Stimulated activated CD4-positive, alpha-beta T cell treated with anti-CD3 and anti-CD28 coated beads, Interleukin-12 subunit alpha, Interleukin-12 subunit beta, amount 100 ng/mL, for 24 hours (primary cell): ENCODE measurements around the gene SLC35G6.
"Not testable (repeated sequence)": the region's sequence is repeated elsewhere in the genome, so short reads cannot be mapped to it uniquely, and the experiment has no call there.

Experiments used
- DNase-seq, 2 experiments: peaks; one replicate each; pipeline ENCODE4 v3.0.0-alpha.2; 2020; ENCODE audit warnings: low read depth in 2 of 2

Gene SLC35G6

DNA sequence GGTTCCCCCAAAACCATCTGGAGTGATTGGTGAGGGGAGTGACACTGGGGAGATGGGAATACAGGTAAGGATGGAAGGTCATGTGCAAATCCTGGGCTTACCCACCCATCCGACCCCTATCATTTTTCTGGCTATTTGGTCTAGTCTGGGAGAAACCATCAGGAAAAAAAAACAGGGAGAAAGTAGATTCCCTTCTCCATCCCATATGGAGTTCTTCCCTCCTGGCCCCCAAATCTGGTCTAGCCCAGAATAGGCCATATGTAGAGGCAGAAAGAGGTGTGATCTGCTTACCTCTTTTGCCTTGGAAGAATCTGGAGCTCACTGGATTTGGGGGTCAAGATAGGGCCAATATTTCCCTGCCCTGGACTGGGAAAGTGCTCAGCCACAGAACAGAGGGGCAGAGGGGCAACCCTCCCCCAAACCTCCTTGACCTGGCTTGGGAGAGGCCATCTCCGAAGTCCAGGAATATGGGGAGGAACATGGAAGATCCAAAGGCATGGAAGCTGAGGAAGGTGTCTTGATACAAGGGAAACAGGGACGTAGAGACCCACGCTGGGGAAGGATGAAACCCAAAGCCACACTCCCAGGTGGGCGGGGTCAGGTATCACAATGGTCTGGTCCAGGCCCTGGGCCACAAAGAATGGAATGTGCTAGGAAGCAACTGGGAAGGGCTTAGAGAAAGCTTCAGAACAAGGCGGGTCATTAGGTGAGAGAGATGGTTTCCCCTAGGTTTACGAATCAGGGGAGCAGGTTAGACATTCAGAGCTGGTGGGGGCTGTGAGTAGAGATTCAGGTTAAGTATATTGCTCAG lies 20.2 kb upstream of the SLC35G6 start:
- no peak for DNase-seq

DNA sequence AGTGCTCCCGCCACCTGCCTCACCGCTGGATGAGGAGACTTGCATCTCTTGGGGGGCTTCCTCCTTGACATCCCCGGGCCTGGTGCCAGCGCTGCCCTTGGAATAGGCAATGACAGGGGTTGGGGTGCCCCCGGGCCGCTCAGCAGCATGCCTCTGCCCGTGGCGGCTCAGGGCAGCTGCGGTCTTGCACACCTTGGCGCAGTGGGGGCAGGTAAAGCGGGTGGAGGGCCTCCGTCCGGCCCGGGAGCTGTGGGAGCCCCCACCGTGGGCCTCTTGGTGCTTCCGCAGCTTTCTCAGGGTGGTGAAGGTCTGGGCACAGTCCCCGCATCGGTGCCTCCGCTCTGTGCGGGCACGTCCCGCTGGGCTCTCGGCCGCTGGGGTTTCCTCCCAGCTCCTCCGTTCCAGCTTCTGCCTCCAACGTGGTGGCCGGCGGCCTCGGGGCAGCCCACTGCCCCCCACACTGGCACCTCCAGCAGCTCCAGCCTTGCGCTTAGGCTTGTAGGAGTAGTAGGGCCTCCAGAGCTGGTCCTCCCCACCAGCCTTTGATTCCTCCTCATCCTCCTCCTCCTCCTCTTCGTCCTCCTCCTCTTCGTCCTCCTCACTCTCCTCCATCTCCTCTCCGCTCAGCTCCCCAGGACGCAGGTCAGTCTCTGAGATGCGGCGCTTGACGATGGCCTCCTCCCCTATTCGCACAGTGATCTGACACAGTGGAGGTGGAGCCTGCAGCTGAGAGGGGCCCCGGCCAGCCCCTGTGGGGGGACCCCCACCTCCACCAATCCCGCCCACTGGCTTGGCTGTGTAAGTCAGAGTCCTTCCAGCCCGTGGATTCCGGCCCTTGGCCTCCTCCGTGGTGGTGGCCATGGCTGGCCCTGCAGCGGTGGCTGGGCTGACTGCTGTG lies 18.5 kb upstream of the SLC35G6 start:
- no peak for DNase-seq

DNA sequence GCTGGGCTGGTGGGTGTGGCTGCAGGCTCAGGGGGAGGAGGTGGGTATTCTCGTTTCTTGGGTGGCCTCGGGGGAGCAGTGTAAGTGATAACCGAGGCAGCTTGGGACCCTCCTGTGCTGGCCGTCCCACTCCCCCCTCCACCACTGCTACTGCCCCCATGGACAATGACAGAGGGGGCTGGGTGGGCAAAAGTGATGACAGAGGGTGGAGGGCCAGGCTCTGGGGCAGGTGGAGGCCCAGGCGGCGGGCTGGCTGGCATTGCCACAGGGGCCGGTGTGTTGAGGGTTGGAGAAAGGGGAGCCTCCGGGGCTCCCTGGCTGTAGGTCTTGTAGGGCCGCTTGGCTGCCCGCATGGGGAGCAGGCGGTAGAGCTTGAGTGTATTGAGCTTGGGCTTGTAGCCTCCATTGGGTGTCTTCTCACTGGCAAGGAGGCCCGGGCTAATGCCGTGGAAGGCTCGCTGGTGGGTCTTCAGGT lies 17.8 kb upstream of the SLC35G6 start:
- no peak for DNase-seq

DNA sequence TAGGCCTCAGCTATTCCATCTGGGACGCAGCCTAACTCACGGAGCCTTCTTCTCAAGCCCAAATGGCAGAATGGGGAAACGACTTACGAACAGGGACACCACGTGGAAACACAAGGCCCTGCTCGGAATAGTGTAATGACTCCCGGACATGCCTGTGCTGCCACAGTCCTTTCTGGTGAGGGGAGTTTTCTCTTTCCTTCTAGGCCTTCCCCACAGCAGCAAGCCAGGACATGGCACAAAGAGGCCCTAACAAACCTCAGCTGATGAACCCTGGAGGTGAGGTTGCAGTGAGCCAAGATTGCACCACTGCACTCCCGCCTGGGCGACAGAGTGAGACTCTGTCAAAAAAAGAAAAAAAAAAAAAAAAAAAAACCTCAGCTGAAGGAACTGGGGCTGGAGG lies 17.2 kb upstream of the SLC35G6 start:
- DNase-seq: no peak

DNA sequence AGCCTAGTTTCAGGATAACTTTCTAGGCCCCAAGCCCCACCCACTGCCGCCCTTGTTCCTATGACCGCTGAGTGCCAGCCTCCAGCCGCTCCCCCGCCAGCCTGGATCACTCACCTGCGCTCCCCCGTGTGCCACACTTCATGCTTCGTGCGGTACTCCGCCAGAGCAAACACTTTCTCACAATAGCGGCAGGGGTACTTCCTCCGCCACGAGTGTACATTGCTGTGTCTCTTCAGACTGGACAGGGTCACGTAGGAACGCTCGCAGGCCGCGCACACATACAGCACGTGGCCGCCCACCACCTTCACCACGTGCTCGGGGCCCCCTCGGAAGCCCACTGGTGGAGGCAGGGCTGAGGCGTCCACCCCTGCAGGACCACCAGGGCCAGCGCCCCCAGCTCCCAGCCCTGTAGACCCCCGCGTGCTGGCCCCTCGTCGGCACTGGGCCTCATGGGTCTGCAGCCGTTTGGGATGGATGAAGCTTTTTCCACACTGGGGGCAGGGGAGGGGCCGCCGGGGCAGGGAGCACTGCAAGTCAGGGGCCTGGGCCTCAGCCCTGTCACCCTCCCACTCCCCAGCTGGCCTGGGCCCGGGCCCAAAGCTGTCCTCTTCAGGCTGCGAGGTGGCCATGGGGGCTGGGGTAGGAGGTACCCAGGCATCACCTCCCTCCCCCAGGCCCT lies 15.5 kb upstream of the SLC35G6 start:
- DNase-seq: no peak

DNA sequence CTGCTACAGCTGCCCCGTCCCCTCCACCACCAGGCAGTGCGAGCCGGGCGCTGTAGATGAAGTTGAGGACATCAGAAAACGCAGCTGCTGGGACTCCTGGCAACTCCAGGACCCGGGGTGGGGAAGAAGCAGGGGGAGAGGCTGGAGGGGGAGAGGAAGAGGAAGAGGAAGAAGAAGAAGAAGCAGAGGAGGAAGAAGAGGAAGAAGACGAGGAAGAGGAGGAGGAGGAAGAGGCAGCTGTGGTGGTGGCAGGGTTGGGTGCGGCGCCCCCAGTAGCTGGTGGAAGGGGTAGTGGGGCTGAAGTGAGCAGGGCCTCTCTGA lies 15.0 kb upstream of the SLC35G6 start:
- DNase-seq: no peak

DNA sequence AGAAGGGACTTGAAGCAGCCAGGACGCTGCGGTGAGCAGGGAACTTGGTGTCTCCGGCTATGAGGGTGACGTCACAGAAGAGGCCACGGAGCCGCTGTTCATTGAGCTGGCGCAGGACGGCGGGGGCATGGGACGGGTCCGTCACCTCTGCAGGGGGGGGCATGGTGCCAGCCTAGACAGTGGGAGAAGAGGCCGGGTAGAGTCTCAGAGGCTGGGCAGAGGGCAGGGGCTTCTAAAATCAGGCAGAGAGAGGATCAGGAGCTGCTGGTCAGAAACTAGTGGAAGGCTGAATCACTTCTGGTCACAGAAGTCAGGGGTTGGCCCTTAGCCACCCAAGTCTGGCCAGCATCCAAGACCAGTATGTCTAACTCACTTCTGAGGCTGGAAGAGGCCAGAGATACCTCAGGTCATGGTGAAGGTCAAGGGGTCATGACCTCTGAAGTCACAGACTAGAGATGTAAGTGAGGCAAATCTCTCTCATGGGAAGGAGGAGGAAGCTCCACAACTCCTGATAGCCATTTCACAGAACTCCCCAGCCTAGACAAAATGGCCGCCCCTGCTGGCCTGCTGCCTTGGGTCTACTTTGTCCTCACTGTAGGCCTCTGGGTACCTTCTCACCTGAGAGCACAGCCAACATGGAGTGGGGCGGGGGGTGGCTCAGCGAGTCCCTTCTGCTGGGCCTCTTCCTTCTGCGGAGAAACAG lies 14.5 kb upstream of the SLC35G6 start:
- DNase-seq: no peak

DNA sequence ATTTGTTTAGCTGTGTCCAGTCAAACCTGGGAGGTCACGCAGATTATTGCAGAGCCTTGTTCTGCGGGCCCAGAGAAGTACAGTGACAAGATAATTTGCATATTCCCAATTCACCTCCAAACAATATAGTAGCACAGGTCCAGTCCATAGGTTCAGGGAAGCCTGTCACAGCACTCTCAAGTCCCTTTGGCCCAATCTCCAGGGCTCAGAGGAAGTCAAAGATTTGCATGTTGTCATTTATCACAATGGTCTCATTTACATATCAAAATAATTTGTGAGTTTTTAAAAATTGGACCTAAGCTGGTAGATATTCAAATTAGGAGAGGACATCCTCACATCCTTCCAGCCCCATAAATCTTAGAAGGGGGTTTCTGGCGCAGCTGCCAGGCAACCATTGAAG lies 13.7 kb upstream of the SLC35G6 start:
- no peak for DNase-seq

DNA sequence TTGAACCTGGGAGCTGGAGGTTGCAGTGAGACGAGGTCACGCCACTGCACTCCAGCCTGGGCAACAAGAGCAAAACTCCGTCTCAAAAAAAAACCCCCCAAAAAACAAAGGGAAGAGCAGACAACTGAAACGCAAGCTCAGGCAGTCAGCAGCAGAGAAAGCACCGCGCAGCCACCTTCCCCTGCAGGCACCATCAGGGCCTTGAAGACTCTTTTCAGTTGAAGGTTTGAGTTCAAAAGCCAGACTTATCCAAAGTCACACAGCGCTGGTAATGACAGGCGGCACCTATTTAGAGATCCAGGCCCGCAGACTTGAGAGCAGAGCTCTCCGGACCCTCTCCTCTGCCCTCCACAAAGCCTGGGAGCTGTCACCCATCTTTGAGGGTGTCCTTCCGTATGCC lies 13.0 kb upstream of the SLC35G6 start:
- DNase-seq: no peak

DNA sequence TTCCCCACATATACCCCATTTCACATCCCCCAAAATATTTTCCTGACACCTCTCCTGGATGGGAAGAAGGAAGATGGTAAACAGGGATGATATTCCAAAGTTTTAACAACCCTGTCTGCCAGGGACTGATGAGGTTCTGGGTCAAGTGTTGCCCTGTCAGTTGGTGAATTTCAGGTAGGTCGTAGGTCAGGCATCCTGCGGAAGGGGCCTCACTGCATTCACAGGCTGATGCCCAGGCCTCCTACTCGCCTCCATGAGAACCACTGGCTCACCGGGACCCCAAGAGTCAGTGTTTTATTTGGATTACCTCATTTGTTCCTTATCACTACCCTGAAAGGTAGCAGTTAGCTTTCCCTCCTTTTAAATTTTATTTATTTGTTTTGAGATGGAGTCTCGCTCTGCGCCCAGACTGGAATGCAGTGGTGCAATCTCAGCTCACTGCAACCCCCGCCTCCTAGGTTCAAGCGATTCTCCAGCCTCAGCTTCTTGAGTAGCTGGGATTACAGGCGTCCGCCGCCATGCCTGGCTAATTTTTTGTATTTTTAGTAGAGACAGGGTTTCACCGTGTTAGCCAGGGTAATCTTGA lies 12.3 kb upstream of the SLC35G6 start:
- no peak for DNase-seq

DNA sequence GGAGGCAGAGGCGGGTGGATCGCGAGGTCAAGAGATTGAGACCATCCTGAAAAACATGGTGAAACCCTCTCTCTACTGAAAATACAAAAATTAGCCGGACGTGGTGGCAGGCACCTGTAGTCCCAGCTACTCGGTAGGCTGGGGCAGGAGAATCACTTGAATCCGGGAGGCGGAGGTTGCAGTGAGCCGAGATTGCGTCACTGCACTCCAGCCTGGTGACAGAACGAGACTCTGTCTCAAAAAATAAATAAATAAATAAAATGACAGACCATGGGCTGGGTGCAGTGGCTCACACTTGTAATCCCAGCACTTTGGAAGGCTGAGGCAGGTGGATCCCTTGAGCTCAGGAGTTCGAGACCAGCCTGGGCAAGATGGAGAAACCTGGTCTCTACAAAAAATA lies 11.4 kb upstream of the SLC35G6 start:
- not testable (repeated sequence) for DNase-seq

DNA sequence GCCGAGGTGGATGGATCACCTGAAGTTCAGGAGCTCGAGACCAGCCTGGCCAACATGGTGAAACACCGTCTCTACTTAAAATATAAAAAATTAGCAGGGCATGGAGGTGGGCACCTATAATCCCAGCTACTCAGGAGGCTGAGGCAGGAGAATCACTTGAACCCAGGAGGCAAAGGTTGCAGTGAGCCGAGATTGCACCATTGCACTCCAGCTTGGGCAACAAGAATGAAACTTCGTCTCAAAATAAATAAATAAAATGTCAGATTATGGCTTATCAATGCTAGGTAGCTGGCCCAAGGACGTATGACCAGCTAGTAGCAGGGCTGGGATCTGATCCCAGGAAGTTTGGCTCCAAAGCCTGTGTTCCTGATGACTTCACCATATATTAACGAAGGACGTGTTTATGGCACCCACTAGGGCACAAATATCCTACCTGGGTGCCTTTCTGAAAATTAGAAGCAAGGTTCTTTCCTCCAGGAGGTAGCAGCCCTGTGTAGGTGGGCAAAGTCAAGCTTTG lies 10.7 kb upstream of the SLC35G6 start:
- not testable (repeated sequence) for DNase-seq

DNA sequence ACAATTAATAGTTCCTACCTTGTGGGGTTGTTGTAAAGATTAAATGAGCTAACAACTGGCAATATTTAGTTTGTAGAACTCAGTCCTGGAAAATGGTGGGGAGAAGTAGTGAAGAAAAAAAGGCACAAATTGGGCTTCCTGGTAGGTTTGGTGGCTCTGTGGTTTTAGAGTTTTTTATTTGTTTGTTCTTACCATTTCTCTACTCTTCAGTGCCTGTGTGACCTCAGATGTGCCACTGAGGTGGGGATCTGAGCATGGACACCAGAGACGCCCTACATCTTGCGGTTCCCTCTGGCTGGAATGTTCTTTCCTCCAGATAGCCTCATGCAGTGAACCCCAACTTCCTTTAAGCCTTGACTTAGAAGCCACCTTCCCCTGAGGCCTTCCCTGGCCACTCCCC lies 9.5 kb upstream of the SLC35G6 start:
- no peak for DNase-seq

DNA sequence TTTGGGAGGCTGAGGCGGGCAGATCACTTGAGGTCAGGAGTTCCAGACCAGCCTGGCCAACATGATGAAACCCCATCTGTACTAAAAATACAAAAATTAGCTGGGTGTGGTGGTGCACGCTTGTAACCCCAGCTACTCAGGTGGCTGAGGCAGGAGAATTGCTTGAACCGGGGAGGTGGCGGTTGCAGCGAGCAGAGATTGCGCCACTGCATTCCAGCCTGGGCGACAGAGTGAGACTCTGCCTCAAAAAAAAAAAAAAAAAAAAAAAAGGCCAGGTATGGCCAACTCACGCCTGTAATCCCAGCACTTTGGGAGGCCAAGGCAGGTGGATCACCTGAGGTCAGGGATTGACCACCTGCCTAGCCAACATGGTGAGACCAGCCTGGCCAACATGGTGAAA lies 6.5 kb upstream of the SLC35G6 start:
- DNase-seq: not testable (repeated sequence)

DNA sequence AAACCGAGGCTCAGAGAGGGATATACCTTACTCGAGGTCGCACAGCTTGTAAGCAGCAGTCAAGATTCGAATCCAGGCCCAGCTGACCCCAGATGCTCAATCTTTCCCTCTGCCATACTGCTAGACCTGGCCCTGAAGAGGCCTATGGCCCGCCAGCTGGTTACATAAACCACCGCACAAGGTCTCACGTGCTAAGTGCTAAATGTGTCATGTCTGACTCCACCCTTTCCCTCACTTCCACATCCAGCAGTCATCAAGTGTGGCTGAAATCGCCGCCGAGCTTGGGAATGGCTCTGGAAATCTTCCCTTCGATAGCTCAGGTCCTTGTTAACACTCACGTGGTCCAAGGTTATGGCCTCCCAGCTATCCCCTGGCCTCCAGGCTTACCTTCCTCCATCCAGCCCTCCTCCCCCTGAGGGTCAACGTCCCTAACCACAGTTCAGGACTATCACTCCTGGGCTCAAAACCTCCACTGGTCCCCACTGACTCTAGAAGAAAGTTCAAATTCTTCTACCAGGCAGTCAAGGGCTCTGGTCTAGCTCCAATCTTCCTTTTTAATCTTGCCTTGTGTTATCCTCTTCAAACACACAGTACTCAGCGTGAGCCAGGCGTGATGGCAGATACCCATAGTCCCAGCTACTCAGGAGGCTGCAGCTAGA lies 5.4 kb upstream of the SLC35G6 start:
- DNase-seq: no peak

DNA sequence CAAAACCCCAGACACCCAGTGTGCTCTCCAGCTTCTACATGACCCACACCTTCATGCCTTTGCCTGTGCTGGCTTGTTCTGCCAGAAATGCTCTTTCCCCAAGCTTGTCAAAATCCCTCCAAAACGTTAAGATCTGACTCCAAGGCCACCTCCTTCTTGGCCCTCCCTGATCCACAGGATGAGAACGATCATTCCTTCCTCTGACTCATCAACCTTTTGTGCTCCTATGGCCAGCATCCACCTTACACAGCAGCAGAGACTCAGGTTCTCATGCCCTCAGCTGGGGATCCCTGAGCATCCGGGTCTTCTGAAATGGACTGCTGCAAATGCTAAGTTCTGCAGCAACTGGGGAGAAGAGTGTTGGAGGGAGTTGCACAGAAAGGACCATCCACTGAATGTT lies 4.8 kb upstream of the SLC35G6 start:
- no peak for DNase-seq

DNA sequence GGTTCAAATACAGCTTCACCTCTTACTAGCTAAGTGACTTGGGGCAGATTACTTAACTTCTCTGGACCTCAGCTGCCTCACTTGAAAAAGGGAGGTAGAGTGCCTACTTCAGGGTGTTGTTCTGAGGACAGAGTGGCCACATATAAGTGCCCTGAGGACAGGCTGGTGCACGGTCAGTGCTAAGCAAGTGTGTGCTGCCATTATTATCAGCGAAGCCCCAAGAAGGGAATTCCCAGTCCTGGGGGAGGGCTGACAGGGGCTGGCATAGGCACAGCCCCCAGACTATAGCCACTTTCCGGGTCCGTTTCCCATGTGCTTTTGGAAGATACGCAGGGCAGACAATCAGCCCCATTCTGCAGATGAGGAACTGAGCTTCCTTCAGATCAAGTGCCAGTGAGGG lies 4.3 kb upstream of the SLC35G6 start:
- DNase-seq: no peak

DNA sequence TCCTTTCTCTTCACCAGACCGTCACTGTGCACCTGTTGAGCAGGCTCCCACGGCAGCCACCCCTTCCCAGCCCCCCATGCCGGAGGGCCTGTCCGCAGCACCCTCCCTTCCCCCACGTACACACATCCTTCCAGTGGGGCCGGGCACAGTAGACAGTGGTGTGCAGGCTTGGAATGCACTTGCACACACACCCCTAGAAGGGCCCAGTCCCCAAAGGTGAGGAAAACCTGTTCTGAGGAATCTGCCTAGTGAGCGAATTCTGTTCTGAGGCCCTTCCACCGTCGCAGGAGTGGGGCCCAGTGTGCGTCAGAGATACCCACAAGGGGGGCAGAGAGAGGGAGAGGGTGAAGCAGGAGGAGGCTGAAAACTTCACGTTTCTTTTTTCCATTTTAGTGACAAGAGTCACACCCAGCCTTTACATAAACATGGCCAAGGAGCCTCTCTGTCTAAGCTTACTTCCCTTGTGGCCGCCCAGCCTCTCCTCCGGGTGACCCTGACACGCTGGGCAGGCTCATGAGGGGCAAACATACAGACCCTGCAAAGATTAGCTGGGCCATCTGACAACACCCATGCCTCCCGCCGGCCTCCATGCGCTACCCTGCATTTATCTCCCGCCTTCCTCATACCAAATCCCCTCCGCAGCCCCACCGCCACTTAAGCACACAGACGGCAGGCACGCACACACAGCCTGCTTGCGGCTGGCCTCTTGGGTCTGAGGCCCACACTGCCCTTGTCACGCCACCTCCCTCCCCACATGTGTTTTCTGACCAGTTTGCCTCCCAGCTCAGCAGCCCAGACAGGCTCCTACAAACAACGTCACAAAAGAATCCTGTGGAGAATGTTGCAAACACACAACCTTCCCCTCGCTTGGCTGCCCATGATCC lies 3.6 kb upstream of the SLC35G6 start:
- DNase-seq: no peak
